ENCODE data around the gene RTEL1. TPM values are rescaled to one million over a fixed set of nuclear protein-coding genes. Genes with fewer than 3 reads are reported as not detected.
A peak's percentile ranks its signal among the peaks of the same experiment; 100 is the strongest.
"Not testable (repeated sequence)": the region's sequence is repeated elsewhere in the genome, so short reads cannot be mapped to it uniquely, and the experiment has no call there.

RTEL1 gene
- total RNA-seq, 2 donors from 2014 or later: 37.8 to 114 TPM

GRCh38 chr20:63657260-63657936, 714 bp upstream of the RTEL1 start:
- H3K36me3 ChIP-seq: peaks cover 12% of the 10 kb centered on the region
- peak overlapping the region; percentile 79 to 84 for H3K27ac ChIP-seq
- peak overlapping the region; percentile 88 for H3K4me3 ChIP-seq
- no peaks in the 10 kb centered on the region for H3K9me3 ChIP-seq
- peaks cover 19 to 38% of the 10 kb centered on the region in 2 donors for H3K4me1 ChIP-seq (ENCODE audit: control insufficient read depth in 1 of 2, low read depth in 2 of 2)
- H3K27me3 ChIP-seq (replicated peaks; ENCODE audit: insufficient read depth): no peaks in the 10 kb centered on the region
- DNase-seq (ENCODE audit: low spot score) (no peak), ATAC-seq (ENCODE audit: insufficient number of reproducible peaks, low FRiP score, low read depth) (no peak)
- no peak for TF ChIP-seq CTCF (IDR thresholded peaks at IDR 0.05)

GRCh38 chr20:63658749-63659187, 656 bp downstream of the RTEL1 start:
- no peak for DNase-seq (ENCODE audit: low spot score)
- Histone ChIP-seq H3K9me3 (no peaks in the 10 kb centered on the region), H3K27me3 (replicated peaks; ENCODE audit: insufficient read depth) (no peaks in the 10 kb centered on the region), H3K4me1 (ENCODE audit: control insufficient read depth in 1 of 2, low read depth in 2 of 2) (peaks cover 13 to 28% of the 10 kb centered on the region in 2 donors), H3K4me3 (peak overlapping the region; percentile 88), H3K36me3 (peaks cover 18% of the 10 kb centered on the region), H3K27ac (peak overlapping the region; percentile 79 to 84)
- no peak for TF ChIP-seq CTCF (IDR thresholded peaks at IDR 0.05)
- ATAC-seq (ENCODE audit: insufficient number of reproducible peaks, low FRiP score, low read depth): no peak

GRCh38 chr20:63659370-63659769, 1.3 kb downstream of the RTEL1 start:
- Histone ChIP-seq H3K27me3 (replicated peaks; ENCODE audit: insufficient read depth) (no peaks in the 10 kb centered on the region), H3K9me3 (no peaks in the 10 kb centered on the region), H3K27ac (peak overlapping the region; percentile 79 to 84), H3K36me3 (peaks cover 18% of the 10 kb centered on the region), H3K4me1 (ENCODE audit: control insufficient read depth in 1 of 2, low read depth in 2 of 2) (peaks cover 11 to 22% of the 10 kb centered on the region in 2 donors), H3K4me3 (peak overlapping the region; percentile 88)
- DNase-seq (ENCODE audit: low spot score) (no peak), ATAC-seq (ENCODE audit: insufficient number of reproducible peaks, low FRiP score, low read depth) (no peak)
- no peak for TF ChIP-seq CTCF (IDR thresholded peaks at IDR 0.05)

GRCh38 chr20:63660174-63660573, 2.1 kb downstream of the RTEL1 start:
- H3K9me3 ChIP-seq; DNase-seq (ENCODE audit: low spot score); ATAC-seq (ENCODE audit: insufficient number of reproducible peaks, low FRiP score, low read depth); H3K4me3 ChIP-seq; H3K27me3 ChIP-seq (replicated peaks; ENCODE audit: insufficient read depth); H3K27ac ChIP-seq: not testable (repeated sequence)
- Histone ChIP-seq H3K4me1 (ENCODE audit: control insufficient read depth in 1 of 2, low read depth in 2 of 2) (peaks cover 11 to 22% of the 10 kb centered on the region in 2 donors), H3K36me3 (peaks cover 18% of the 10 kb centered on the region)

- TF ChIP-seq CTCF (IDR thresholded peaks at IDR 0.05): no peak
- Histone ChIP-seq H3K27ac (no peak overlapping the region), H3K4me3 (no peak overlapping the region), H3K9me3 (no peaks in the 10 kb centered on the region), H3K36me3 (peaks cover 18% of the 10 kb centered on the region), H3K4me1 (ENCODE audit: control insufficient read depth in 1 of 2, low read depth in 2 of 2) (peaks cover 11 to 22% of the 10 kb centered on the region in 2 donors), H3K27me3 (replicated peaks; ENCODE audit: insufficient read depth) (no peaks in the 10 kb centered on the region)
- ATAC-seq (ENCODE audit: insufficient number of reproducible peaks, low FRiP score, low read depth) (no peak), DNase-seq (ENCODE audit: low spot score) (no peak)
Measured at GRCh38 chr20:63660622-63661021, 2.5 kb downstream of the RTEL1 start.

Measured in thoracic aorta (tissue), 2 donors.